KOPT-K1 (cell line): ENCODE data around the gene CHML.
A peak's percentile ranks its signal among the peaks of the same experiment; 100 is the strongest.

Experiments used
- H3K27ac ChIP-seq: fragments of 200-600 bp; sonication (generic); 2 replicates; pipeline ENCODE4 v1.5.1; 2016; ENCODE audit warnings: antibody characterized with exemption, mild to moderate bottlenecking, low read depth, low read length; ENCODE audit not compliant: poor library complexity, severe bottlenecking
- H3K36me3 ChIP-seq: fragments of 200-600 bp; sonication (generic); 2 replicates; pipeline ENCODE4 v1.5.1; 2017; ENCODE audit warnings: antibody characterized with exemption, mild to moderate bottlenecking, low read length, moderate library complexity; ENCODE audit not compliant: insufficient read depth
- H3K9me3 ChIP-seq: fragments of 200-600 bp; sonication (generic); 2 replicates; pipeline ENCODE4 v1.5.1; 2017; ENCODE audit warnings: antibody characterized with exemption, low read length, mild to moderate bottlenecking; ENCODE audit not compliant: insufficient read depth, poor library complexity, severe bottlenecking

CHML gene

GRCh38 chr1:241638099-241638682 is 2.0 kb downstream of the CHML start:
- peak overlapping the region; percentile 1 for H3K27ac ChIP-seq

GRCh38 chr1:241637604-241638003 is 2.6 kb downstream of the CHML start:
- Histone ChIP-seq H3K9me3 (no peaks in the 10 kb centered on the region), H3K27ac (no peak overlapping the region), H3K36me3 (peaks cover 30% of the 10 kb centered on the region)

More at GRCh38 chr1:241638099-241638682, 2.0 kb downstream of the CHML start:
- H3K36me3 ChIP-seq, result peaks cover 24% of the 10 kb centered on the region
- no peaks in the 10 kb centered on the region for H3K9me3 ChIP-seq

- Histone ChIP-seq H3K36me3 (peaks cover 35% of the 10 kb centered on the region), H3K27ac (no peak overlapping the region), H3K9me3 (no peaks in the 10 kb centered on the region)
Measured at GRCh38 chr1:241637046-241637590, 3.1 kb downstream of the CHML start.

GRCh38 chr1:241636291-241636690 is 3.9 kb downstream of the CHML start:
- Histone ChIP-seq H3K36me3 (peaks cover 43% of the 10 kb centered on the region), H3K9me3 (no peaks in the 10 kb centered on the region), H3K27ac (peak overlapping the region; percentile 2)

- H3K36me3 ChIP-seq, result peaks cover 43% of the 10 kb centered on the region
- H3K9me3 ChIP-seq, result no peaks in the 10 kb centered on the region
- H3K27ac ChIP-seq, result peak overlapping the region; percentile 2
Measured at GRCh38 chr1:241635556-241636152, 4.5 kb downstream of the CHML start.

- H3K36me3 ChIP-seq, result peaks cover 48% of the 10 kb centered on the region
- no peaks in the 10 kb centered on the region for H3K9me3 ChIP-seq
- H3K27ac ChIP-seq, result no peak overlapping the region
Measured at GRCh38 chr1:241632987-241633386, 7.2 kb downstream of the CHML start.

GRCh38 chr1:241631674-241632073 is 8.5 kb downstream of the CHML start:
- no peaks in the 10 kb centered on the region for H3K9me3 ChIP-seq
- no peak overlapping the region for H3K27ac ChIP-seq
- peaks cover 50% of the 10 kb centered on the region for H3K36me3 ChIP-seq

GRCh38 chr1:241630899-241631298 is 9.3 kb downstream of the CHML start:
- Histone ChIP-seq H3K36me3 (peaks cover 50% of the 10 kb centered on the region), H3K27ac (no peak overlapping the region)

GRCh38 chr1:241630476-241630875 is 9.7 kb downstream of the CHML start:
- H3K27ac ChIP-seq, result no peak overlapping the region

More at GRCh38 chr1:241630899-241631298, 9.3 kb downstream of the CHML start:
- no peaks in the 10 kb centered on the region for H3K9me3 ChIP-seq

GRCh38 chr1:241630005-241630404 is 10.2 kb downstream of the CHML start:
- Histone ChIP-seq H3K36me3 (peaks cover 47% of the 10 kb centered on the region), H3K9me3 (no peaks in the 10 kb centered on the region)

More at GRCh38 chr1:241630476-241630875, 9.7 kb downstream of the CHML start:
- Histone ChIP-seq H3K36me3 (peaks cover 51% of the 10 kb centered on the region), H3K9me3 (no peaks in the 10 kb centered on the region)

GRCh38 chr1:241627453-241628259 is 12.5 kb downstream of the CHML start:
- Histone ChIP-seq H3K9me3 (no peaks in the 10 kb centered on the region), H3K27ac (peak overlapping the region; percentile 13), H3K36me3 (peaks cover 28% of the 10 kb centered on the region)

More at GRCh38 chr1:241630005-241630404, 10.2 kb downstream of the CHML start:
- no peak overlapping the region for H3K27ac ChIP-seq

- Histone ChIP-seq H3K27ac (no peak overlapping the region), H3K36me3 (peaks cover 14% of the 10 kb centered on the region), H3K9me3 (no peaks in the 10 kb centered on the region)
Measured at GRCh38 chr1:241624935-241625334, 15.2 kb downstream of the CHML start.

GRCh38 chr1:241622669-241623068 is 17.5 kb downstream of the CHML start:
- Histone ChIP-seq H3K27ac (no peak overlapping the region), H3K9me3 (no peaks in the 10 kb centered on the region), H3K36me3 (peaks cover 8% of the 10 kb centered on the region)

GRCh38 chr1:241617426-241617825 is 22.7 kb downstream of the CHML start:
- H3K27ac ChIP-seq, result no peak overlapping the region
- no peaks in the 10 kb centered on the region for H3K36me3 ChIP-seq
- H3K9me3 ChIP-seq, result no peaks in the 10 kb centered on the region
